Activated CD4-positive, alpha-beta T cell treated with anti-CD3 and anti-CD28 coated beads, Interleukin-2, amount 50 U/mL, for 24 hours (primary cell): Measurements from ENCODE around the gene USP10.

Experiments
- DNase-seq, 2 donors: peaks; one replicate each; pipeline ENCODE4 v3.0.0-alpha.2; 2020; ENCODE audit warnings: low read depth in 1 of 2, low spot score in 1 of 2

Gene USP10

DNA sequence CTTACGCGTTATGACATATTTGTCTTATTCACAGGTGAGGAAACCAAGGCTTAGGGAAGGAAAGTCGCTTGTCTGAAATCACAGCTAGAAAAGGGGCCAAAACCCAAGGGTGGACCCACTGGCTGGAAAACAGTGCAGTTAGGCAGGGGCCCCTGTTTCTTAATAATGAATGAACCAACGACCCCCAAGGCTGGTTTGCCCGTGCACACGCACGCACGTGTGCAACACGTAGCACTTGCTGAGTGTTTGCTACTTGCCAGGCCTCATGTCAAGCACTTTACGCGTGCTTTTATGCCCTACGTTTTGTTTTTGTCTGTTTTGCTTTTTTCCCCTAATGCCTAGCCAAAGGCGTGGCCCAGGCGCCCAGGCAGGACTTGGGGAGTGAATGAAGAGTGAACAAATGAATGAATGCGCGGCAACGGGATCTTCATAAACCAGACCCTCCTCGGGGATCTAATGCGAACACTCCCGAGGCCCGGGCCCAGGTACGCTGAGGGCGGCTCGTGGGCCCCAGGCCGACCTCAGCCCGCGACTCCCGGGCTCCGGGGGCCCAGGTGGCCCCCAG, 571 bp upstream of the USP10 start:
- DNase-seq = no peak

- DNase-seq = peak in 1 of 2 donors; percentile 39
These were observed 873 bp downstream of the USP10 start for GRCh38 chr16:84700446-84701300.

DNA sequence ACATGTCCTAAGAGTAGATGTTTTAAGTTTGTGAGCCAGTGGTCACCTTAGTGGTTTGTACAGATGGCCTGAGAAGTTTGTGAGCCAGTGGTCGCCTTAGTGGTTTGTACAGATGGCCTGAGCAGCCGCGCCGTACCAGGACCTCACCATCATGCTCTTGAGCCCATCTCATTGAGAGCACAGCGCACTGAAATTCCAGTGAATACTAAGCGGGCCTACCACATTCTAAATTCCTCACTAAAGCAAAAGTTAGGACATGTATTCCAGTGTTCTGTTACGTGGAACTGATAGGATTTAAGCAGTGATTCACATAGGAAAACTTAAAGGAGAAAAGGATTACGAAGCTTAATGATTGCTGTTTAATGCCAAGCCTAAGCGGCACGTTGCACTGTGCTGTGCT, 3.9 kb downstream of the USP10 start:
- DNase-seq = no peak

GRCh38 chr16:84704253-84704652, 4.5 kb downstream of the USP10 start:
- no peak for DNase-seq

DNA sequence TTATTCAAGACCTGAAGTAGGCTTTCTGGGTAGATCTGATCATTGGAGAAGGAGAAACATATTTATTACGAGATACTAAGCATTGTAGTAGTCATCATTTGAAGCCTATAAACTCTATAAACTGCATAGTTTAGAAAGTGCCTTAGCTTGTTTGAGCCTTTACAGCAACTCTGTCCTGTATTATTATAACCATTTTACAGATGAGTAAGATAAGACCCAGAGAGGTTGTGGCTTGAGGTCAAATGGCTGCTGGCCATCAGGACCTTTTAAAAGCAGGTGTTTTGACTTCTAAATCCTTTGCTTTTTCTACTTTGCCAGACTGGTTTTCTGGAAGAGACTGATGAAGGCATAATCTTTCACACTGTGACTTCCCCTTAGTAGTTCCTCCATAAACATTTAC, 7.1 kb downstream of the USP10 start:
- DNase-seq = no peak

DNA sequence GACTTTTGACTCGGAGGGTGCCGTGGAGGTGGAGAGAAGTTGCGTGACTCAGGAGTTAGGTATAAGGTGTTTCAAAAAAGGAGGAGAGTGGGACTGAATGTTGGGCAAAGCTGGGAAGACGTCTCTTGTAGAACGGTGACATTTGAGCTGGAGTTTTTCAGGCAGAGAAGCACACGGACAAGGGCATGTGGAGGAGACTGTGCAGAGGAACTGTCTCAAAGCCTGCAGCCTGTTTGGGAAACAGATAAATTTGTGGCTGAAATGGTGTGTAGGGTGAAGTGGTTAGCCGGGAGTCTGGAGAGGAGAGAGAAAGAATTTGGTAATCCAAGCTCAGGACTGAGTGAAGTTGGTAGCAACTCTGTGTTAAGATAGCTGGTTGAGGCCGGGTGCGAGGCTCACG, 9.8 kb downstream of the USP10 start:
- DNase-seq = no peak

DNA sequence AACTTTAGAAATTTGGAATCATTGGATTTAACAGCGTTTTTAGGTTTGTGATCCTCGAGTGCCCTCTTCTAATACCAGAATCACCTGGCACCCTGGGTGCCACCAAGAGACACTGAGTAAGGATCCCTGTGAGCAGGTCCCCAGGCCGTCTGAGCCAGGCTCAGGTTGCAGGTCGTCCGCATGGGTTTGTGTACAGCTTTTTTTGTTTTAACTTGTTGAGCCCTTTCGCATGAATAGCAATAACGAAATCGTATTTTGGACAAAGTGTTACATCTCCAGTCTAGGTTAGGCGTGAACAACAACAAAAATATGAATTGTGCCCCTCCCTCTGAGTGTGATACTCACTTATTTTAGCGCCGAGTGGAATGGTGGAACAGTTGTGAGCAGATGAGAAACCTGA, 10.9 kb downstream of the USP10 start:
- DNase-seq = no peak

DNA sequence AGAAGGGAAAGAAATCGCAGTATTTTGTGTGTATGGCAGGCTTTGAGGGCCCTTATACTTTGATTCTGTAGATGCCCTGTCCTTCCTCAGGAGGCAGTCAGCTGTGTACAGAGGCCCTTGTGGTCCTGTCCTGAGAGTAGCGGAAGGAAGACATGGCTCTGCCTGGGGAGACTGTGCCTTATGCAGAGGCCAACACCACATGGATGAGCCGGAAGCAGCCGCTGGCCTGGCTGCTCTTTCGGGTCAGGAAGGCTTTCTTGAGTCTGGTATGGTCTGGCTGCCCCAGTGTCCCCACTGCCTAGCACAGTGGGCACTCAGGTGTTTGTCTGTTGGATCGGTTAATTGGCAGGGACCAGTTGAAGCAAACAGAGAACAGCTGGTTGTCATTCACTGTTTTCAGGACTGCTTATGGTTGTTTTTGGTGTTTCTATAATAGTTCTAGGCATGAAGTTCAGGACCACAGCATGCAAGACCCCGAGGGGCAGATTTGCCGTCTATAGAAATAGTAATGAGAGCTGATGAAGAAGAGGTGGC, 12.4 kb downstream of the USP10 start:
- no peak for DNase-seq

DNA sequence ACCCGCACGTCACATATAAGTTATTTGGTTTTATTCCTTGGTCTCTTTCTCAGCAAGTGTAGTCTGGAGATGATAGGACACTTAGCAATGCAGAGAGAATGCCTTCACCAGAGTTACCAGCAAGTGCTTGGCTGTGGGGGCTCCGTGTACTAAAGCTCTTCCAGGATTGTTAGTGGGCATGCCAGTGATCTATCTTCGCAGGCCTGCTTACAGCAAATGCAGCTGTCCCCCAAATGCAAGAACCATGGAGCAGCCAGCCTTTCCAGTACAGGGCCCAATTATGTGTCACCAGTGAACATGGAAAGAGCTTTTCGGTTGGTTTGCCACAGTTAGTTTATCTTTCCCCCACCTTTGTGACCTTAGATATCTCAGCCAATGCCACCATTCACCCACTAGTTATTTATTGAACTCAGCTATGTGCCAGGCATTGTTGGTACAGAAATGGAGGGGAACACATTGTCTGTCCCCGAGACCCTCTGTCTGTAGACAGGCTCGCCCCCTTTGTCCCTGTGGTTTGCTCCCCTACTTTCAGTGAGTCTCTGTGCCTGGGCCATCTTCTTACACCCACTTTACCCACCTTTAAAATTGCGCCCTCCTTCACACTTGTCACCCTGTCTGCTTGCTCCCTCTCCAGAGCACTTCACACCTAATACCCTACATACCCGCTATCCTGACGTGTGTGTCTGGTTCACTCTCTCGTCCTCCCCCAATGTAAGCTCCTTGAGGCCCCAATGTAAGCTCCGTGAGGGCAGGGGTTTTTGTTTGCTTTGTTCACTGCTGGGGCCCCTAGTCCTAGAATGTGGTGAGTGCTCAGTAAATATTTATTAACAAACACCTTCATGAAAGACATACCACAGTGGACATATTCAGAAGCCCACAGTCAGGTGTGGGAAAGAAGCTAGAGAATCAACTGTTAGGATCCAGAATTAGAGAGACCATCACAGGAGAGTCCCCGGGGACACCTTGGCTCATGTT, 13.3 kb downstream of the USP10 start:
- DNase-seq = no peak

- DNase-seq = no peak
These were observed 14.2 kb downstream of the USP10 start for GRCh38 chr16:84714028-84714427.

DNA sequence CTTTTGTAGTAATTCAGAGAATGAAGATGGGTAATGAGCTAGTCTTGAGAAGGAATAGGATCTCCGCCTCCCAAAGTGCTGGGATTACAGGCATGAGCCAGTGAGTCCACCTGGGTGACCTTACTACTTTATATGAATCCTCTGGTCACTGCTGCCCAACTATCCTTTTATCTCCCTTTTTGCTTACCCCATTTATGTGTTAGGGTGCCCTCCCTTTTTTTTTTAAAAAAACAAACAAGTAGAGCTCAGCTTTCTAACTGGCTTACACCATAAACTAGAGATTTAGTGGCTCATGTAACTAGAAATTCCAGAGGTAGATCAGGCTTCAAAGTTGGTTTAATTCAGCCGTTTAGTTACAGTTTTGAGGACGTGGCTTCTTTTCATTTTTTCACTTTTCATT, 15.6 kb downstream of the USP10 start:
- DNase-seq = no peak

DNA sequence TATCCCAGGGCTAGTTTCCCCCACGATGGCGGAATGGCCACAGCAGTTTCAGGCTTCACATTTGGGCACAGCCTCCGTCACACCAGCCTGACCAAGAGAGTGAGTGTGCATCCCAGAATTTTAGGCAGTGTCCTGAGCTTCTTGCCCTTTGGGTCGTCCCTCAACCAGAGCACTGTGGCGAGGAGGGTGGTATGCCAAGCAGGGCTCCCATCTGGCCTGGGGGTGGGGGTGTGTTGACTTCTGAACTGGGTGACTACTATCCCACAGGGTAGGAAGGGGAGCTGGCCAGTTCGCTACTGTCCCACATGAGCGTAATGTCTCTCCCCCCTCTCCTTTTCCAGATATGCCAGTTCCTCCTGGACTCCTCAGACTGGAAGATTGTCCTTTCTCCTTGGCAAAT, 16.1 kb downstream of the USP10 start:
- no peak for DNase-seq

- no peak for DNase-seq
These were observed 16.9 kb downstream of the USP10 start for GRCh38 chr16:84716740-84717139.

DNA sequence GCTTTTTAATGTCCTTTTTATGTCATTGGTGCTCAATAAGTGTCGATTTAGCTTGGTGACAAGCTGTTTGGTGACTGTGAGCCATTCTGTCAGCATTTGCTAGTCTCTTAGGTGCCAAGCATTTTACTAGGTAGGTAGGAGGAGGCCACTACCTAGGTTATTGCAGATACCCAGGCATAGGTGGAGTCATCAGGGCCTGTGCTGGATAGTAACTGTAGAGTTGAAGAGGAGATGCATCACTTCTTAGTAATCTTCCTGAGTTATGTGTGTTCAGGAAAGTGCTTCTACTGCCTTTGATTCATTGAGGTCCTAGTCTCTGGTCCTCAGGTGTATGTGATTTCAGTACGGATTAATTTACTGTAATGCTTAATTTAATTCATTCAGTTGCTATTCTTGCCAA, 17.7 kb downstream of the USP10 start:
- DNase-seq = no peak

- no peak for DNase-seq
These were observed 20.4 kb downstream of the USP10 start for GRCh38 chr16:84720177-84720579.

- no peak for DNase-seq
These were observed 22.3 kb downstream of the USP10 start for GRCh38 chr16:84722068-84722467.

DNA sequence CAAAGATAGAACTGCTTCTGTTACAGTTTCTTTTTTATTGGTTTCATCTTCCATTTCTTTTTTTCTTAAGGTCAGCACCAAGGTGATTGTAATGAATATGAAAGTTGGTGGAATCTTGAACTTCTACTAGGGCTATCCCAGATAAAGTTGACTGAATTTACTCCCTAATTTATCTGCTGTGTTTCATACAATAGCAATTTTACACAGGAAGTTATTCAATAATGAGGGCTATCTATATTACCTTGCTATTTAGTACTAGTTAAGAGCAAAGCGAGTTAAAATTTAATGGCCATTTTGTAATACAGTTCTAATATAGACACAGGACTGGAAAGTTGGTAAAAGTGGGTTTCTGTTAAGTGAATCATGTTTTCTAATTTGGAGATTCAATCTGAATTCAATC, 24.1 kb downstream of the USP10 start:
- no peak for DNase-seq

DNA sequence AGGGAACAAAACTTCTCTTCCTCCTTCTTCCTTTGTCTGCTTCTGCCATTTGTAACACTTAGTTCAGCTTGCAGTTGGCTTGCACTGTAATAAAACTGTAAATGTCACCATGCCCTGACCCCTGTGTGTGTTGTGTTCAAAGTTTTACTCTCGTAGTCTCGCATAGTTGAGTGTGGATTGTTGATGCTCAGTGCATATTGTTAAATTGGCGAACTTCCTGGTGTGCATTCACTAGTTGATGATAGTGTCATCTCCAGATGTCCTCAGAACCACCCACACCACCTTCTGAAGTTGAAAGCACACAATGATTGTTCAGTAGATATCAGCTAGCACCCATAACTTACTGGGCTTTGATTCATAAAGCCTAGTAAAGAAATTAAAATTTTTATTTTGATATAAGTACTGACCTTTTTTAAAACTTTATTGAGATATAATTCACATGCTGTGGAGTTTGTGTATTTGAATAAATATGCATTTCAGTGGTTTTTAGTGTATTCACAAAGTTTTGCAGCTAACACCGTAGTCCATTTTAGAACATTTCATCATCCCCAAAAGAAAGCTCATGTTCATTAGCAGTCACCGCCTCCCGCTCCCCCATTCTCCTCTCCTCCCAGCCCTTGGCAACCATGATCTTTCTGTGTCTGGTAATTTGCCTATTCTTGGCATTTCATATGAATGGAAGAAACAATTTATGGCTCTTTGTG, 25.0 kb downstream of the USP10 start:
- DNase-seq = no peak

DNA sequence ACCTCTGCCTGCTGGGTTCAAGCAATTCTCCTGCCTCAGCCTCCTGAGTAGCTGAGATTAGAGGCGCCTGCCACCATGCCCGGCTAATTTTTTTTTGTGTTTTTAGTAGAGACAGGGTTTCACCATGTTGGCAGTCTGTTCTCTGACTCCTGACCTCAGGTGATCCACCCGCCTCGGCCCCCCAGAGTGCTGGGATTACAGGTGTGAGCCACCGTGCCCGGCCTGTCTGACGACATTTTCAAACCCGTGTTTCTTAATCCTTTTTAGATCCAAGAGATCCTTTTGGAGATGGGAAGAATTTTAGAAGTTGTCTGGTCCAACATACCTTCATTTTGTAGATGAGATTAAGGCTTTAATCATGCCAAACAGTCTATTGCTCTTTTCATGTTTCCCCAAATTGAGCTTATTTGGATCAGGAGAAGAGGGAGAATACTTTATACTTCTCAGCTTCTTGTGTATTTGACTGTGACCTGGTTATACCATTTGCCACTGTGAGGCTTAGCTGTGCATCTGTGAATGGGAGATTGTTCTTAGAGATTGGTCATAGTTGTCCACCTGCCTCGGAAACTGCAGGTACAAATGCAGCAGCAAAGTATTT, 25.8 kb downstream of the USP10 start:
- no peak for DNase-seq

GRCh38 chr16:84726079-84726668, 26.4 kb downstream of the USP10 start:
- peak; percentile 64 to 74 for DNase-seq
